Inflammatory macrophage treated with lipopolysaccharide for 4 hours (primary cell): Measurements from ENCODE around the gene PXDN.
"Not testable (repeated sequence)": the region's sequence is repeated elsewhere in the genome, so short reads cannot be mapped to it uniquely, and the experiment has no call there.

Experiments
- DNase-seq: peaks from one replicate; pipeline ENCODE4 v3.0.0-alpha.2; 2020

Gene PXDN

DNA sequence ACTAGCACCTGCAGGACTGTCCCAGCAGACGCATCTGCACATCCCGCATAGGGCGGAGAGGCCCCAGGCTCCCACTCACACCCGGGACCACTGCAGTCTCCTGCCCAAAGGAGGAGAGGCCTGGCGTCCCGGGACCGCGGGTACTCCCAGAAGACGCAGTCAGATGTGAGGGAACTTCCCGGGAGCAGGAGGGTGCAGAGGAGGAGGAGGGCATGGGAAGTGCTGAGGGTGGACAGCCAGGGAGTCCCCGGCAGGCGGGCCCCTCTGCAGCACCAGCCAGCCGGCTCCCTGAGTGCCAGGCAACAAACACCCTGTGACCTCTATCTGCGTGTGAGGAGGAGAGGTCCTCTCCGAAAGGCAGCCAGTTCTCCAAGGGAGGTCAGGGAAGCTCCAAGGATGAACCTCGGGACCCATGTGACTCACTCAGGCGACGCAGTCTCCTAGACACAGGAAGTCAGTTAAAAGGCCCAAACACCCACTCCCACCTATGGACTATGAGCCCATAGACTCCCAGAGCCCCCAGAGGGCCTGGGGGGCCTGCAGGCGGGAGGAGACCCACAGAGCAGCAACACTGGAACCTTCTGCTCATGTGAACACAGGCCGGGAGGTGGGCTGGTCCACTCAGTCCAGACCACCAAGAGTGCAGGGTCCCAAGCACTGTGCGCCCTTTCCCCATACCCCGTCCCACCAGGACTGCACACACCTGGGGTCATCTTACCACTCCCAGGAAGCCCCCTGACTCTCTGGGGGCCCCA is 4.2 kb downstream of the PXDN start:
- no peak for DNase-seq

DNA sequence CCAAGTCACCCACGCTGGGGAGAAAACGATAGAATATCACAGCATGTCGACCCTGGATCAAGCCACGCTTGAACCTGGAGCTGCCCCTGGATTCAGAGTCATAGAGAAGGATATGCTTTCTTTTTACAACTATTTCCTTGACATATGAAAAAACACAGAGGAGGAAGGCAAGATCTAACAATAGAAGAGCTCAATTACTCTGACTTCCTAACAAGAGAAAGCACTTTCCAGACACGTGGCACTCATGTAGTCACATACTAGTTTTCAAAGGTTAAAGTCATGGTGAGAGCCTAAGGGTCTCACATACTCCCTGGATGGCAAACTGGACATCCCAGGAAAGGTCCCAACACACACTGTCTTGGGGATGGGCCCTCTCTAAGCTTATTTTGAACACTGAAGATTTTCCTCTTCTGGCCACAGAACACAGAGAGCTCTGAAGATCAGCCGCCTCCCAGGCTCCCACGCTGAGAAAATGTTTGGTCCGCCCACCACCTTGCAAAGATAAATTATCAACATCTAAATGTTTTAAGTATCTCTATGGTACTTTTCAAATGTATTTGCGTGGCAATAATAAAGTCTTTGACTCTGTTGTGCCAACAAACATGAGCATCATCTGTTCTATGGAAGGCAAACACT is 4.9 kb downstream of the PXDN start:
- DNase-seq: no peak

DNA sequence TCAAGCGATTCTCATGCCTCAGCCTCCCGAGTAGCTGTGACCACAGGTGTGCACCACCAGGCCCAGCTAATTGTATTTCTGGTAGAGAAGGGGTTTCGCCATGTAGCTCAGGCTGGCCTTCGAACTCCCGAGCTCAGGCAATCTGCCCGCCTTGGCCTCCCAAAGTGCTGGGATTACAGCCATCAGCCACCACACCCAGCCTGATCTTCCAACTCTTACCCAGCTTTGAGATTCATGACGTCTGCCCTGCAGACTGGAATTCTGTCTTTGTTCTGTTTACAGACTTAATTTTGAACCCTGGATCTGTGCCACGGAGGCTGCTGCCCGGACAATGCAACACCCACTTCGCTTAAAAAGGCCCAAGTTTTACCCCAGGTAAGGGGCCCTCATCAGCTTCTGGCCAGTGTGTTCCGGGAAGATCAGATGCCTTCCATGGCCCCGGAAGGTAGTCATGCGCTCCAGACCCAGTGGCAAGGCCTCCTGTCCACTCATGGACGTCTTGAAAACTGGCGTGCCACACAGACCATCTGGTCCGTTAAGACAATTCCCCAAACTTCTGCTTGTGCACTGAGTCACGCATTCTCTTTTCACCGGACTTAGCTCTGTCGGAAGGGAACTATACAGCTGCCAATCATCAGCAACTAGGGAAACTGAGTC is 5.5 kb downstream of the PXDN start:
- no peak for DNase-seq

DNA sequence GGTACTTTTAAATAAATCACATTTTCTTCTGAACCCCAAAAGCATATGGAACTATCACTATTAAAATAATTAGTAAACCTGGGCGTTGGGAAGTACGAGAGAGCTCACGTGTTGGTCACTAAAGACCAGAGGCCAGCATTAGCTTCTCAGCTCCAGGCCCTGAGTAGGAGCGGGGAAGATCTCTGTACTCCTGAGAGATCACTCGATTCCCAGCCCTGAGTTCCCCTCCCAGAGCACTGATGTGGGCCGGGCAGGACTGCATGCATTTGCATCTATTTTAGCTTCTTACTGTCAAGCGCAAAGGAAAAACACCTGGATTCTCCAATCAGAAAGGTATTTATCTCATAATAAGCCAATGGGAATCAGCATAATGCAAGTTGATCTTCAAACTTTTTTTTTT is 6.2 kb downstream of the PXDN start:
- DNase-seq: no peak

DNA sequence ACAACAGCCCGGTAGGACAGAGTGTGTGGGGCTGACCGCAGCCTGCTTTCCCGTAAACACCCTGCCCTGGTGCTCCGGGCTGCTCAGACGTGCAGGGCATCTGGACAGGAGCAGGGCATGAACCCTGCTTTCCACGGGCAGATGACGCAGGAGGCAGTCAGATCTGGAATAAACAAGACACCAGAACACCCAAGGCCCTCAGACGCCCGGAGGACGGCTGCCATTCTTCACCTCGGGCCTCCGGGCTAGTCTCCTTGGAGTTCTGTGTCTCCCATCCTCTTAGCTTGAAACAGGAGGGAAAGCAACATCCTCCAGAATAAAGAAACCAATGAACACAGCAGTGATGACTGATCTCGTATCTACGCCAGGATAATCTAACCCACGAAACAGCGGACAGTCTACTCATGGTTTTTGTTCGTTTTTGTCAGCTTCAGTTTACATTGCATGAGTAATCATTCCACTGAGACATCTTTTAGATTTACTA is 7.3 kb downstream of the PXDN start:
- no peak for DNase-seq

DNA sequence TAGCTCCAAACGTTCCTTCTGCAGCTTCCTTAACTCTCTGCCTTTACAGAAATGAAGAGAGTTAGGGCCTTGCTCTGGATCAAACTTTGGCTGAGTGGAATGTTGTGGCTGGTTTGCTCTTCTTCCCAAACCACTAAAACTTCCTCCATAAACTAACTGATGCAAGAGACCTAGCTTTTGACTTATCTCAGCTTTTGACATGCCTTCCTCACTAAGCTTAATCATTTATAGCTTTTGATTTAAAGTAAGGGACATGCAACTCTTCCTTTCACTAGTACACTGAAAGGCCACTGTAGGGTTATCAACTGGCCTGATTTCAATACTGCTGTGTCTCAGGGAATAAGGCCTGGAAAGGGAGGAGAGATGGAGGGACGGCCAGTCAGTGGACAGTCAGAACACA is 8.3 kb downstream of the PXDN start:
- DNase-seq: no peak

DNA sequence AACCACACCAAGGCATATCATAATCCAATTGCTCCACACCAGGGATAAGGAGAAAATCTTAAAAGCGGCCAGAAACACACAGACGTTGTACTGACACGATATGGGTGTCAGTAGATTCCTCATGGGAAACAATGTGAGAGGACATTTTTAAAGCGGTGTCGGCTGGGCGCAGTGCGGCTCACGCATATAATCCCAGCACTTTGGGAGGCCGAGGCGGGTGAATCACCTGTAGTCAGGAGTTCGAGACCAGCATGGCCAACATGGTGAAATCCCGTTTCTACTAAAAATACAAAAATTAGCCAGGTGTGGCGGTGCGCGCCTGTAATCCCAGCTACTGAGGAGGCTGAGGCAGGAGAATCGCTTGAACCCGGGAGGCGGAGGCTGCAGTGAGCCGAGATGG is 11.0 kb downstream of the PXDN start:
- DNase-seq: not testable (repeated sequence)

DNA sequence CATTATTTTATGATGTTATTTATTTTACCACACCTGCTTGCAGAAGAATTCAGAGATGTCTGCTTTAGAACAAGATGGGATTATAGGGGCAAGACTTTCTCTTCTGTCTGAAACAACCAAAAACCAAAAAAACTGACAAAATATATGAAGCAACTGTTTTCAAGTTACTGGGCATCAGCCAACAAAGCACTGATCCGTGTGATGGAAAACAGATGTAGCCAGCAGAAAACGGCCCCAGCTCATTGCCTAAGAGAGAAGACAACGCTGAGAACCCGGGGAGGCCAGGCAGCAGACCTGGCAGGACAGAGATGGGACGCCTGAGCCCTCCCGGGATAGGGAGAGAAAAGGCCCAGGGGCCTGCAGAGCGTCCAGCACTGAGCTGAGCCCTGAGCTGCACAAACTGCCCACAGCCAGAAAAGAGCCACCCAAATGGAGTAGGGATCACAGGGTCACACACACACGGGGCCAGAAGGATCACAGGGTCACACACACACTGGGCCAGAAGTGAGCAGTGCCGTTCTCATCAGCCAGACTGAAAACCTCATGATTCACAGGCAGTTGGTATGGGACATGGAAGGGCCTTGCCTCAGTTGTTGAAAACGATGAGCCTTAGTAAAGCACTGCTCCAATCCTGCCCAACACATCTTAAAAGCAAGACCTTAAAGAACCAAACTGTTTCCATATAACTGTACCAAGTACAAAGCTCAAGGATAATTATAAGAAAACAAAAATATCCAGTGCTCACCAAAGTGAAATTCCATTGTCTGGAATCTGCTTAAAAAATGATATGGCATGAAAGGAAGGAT is 12.1 kb downstream of the PXDN start:
- no peak for DNase-seq

DNA sequence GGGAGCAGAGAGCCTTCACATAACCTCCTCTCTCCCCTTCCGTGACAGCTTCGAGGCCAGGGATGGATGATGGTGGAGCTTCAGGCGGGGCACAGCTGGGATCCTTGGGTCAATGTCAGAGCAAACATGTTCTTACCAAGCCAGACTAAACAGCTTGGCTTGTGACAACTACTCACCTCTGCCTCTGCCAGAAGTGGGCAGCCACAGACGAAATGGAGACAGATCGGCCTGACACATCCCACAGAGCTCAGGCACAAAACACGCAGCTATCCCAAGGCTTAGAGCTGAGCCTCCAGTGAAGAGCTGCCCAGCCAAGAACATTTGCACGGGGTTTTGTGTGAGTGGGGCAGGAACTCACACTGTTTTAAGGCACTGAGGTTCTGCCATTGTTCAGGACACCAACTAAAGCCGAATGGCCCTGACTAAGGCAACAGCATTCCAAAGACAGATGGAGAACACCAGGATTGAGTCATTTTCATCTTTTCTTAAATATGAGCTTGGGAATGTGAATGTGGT is 12.8 kb downstream of the PXDN start:
- DNase-seq: no peak

DNA sequence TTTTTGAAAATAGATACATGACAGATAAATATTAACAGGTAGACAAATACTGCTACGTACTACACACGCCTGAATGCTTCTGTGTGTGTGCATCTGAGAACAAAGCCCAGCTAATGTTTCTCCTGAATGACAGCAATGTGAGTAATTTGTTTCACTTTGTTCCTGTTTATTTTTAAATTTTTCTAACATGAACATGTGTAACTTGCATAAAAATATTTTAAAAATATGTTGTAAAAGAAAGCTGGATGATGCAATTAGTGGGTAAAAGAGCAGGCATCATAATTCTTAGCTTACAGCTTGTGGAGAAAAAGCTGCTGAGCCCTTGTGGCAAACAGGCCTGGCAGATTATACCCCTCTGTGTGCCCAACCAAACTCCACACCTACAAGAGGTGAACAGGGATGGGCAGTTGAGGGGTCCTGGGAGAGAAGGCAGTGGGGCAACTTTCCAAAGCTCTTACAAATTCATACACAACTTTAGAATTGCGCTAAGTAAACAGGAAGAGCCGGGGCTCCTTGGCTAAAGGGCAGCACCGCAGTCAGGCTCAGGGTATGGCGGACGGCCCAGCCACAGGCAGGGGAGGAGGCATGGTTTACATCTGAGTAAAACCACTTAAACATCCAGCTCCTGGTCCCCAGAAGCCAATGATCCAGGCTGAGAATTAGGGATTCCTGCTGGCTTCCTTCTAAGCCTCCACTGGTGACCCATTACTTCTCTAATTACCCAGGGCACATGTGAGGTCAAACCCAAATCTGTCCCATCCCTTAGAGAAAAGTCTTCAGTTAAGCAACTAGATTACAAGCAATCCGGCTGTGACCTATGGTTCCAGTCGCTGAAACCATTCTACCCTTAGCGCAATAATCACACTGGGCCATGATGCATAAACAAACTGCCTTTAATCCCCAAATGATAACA is 14.0 kb downstream of the PXDN start:
- no peak for DNase-seq

DNA sequence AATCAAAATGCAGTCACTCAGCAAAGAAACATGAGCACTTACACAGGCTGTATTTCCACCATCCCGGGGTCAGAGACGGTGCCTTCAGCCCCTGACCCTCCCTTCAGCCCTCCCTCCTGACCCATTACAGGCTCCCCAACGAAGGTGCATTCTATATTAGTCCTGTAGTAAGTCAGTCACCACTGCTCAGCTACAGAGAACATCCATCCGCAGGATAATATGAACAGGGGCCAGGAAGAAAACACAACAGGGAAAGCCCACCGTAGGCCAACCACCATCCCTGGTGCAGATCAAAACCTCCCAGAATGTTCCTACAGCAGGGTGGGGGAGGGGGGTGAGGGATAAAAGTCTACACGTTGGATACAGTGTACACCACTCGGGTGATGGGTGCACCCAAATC is 15.1 kb downstream of the PXDN start:
- no peak for DNase-seq

DNA sequence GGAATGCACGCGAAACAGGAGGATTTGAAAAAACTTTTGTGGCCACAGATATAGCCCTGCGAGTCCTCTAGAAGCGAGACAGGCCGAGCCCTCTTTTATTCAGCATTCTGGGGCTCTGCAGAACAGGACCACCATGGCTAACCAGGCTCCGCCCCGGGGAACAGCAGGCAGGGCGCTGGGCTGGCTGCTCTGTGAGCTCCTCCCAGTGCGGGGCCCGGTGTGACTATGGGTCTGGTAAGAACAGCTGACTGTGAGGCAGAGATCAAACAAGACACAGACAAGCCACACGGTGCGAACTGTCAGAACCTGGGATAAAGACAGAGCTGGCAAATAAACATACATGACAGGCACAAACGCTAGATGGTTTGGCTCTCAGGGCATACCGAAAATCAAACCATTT is 15.5 kb downstream of the PXDN start:
- DNase-seq: no peak

DNA sequence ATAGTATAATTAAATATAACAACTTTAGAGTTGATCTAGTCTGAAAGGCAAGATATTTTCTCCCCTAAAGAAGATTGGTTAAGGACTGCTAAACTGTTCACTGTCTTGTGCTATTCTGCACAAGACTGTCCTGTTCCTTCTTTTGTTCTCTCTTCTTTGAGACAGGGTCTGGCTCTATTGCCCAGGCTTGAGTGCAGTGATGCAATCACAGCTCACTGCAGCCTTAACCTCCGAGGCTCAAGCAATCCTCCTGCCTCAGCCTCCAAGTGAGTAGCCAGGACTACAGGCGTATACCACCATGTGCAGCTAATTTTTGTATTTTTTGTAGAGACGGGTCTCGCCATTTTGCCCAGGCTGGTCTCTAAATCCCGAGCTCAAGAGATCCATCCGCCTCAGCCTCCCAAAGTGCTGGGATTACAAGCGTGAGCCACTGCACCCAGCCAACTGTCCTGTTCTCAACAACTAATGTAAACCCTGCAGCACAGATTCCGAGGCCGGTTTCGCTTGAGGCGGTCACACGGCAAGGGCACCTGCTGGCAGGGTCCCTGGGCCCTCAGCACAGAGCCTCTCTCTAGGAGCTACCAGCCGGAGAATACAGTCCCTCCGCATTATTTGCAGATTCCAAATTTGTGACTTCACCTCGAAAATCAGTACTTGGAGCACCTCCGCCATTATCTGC is 16.4 kb downstream of the PXDN start:
- no peak for DNase-seq

DNA sequence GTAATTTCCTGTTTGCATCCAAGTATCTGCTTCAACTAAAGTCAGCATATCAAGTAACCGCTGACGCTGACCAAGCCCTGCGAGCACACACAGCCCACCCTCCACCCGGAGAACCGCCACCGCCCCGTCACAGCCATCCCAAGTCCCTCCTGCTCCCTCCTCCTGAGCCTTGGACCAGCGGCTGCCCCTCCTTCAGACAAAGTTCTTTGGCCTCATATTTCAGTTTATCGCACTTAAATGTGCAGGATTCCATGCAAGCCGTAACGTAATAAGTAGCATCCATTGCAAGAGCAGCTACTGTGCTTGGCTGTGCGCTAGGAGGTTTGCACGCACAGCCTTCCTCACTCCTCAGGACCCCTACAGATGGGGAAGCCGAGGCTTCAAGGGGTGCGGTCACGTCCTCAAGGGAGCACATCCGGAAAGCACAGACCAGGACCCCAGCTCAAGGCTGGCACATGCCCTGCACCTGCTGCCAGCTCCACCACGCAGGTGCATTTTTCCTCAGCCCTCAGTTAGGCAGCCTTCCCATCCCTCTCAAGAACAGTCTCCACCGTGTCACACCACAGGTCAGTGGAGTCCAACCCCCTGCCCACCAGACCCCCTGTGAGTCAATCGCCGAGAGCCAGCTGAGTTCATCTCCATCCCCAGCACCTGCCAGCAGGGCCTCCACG is 17.1 kb downstream of the PXDN start:
- DNase-seq: no peak

DNA sequence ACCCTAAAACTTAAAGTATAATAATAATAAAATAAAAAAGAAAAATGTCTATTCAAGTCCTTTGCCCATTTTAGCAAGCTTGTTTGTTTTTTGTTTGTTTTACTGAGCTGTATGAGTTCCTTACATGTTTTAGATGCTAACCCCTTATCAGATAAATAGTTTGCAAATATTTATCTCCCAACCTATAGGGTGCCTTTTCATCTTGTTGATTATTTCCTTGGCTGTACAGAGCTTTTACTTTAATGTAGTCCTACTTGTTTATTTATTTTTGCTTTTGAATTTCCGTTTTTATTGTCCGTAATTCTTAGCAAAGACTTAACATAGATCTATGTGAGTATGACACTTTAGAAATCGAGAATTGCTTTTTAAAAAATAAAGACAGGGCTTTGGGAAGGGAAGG is 17.8 kb downstream of the PXDN start:
- no peak for DNase-seq

DNA sequence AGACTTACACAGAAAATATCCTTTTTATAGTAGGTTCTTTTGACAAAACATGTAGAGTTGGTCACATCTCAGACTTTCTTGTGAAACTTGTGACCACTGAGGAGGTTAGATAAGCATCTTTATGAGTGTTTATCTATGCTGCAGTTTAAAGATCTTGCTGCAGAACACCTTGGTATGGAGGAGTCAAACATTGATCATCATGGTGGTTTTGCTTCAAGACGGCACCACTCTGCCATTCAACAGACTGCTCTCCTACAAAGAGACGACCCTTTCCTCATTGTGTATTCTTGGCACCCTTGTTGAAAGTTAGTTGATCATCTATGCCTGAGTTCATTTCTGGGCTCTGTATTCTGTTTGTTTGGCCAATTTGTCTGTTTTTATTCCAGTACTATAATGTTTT is 20.0 kb downstream of the PXDN start:
- not testable (repeated sequence) for DNase-seq

DNA sequence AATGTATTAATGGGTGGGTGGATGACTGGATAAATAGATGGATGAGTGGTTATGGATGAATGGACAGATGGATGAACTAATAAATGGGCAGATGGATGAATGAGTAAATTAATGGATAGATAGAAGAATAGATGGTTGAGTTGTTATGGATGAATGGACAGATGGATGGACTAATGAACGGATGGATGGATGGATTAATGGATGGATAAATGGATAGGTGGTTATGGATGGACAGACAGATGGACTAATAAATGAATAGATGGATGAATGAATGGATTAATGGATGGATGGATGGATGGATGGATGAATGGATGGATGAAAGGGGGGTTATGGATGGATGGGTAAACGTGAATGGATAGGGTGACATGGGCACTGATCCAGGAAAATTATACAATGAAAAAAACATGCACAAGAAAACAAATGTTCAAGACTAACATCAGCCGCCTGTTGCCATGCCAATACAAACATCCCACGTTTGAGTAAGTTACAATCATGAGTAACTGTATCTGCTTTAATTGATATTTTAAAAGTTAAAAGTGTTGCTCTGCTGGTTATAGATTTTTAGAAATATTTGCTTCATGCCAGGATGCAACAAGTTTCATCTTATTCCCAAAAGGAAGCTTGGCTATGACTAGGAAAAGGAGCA is 20.8 kb downstream of the PXDN start:
- no peak for DNase-seq

DNA sequence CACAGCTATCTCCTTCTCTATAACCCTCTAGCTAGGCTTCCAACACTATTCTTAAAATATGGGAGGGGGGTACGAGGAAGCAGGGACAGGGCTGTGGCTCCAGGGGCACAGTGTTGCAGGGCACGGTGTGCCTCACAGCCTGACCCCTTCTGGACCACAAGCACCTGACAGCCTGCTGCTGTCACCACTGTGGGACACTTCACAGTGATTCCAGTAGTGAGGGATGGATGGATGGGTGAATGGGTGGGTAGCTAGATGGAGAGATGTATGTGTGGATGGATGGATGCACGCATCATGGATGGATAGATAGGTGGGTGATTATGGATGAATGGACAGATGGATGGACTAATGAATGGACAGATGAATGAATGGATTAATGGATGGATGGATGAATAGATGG is 21.6 kb downstream of the PXDN start:
- DNase-seq: no peak

DNA sequence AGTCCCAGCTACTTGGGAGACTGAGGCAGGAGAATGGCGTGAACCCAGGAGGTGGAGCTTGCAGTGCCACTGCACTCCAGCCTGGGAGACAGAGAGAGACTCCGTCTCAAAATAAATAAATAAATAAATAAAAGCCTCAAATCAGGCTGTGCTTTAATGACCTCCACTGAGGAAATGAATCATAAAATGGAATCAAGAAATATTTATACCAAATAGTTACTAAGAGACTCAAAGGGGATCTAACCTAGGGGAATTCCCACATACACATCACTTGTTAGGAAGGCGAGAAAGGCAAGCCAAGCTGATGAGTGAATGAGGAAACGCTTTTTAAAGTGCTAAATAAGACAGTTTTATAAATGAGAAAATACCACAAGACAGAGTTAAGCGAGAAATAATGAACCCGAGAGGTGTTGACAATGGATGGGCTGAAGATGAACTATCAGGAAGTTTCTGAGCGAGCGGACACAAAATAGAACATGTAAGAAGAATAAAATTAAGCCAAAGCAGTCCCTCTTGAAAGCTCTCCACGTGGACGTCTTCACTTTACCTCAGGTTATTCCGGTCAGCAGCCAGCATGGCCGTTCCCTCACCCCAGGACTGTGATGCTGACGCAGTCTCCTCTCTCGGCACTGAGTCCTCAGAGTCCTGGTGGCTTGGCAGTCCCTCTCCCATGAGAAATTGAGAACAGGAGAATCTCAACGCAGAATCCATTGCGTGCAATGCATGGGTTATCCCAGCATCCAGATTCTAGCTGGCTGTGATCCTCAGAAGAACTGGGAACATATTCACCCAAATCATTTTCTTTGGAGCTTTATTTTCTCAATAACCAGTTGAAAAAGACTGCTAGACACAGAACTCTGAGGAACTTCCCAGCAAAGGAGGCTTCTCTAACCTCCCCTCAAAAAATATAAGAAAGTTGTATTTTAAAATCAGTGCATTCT is 22.3 kb downstream of the PXDN start:
- DNase-seq: no peak
